ENCODE measurements around the gene CMSS1. TPM values are rescaled to one million over a fixed set of nuclear protein-coding genes. Genes with fewer than 3 reads are reported as not detected.

The CMSS1 gene
- polyA plus RNA-seq, 1 donor from 2014 or later: 22.7 TPM

GRCh38 chr3:99907959-99908544, 90.4 kb downstream of the CMSS1 start:
- Mint-ChIP-seq H3K27me3 (no peaks in the 10 kb centered on the region), H3K36me3 (peaks cover 3% of the 10 kb centered on the region), H3K9me3 (peaks cover 0 to 1% (median 0%) of the 10 kb centered on the region in 3 donors), H3K4me3 (no peak overlapping the region), H3K27ac (no peak overlapping the region), H3K4me1 (peaks cover 0 to 10% (median 0%) of the 10 kb centered on the region in 3 donors)

DNA sequence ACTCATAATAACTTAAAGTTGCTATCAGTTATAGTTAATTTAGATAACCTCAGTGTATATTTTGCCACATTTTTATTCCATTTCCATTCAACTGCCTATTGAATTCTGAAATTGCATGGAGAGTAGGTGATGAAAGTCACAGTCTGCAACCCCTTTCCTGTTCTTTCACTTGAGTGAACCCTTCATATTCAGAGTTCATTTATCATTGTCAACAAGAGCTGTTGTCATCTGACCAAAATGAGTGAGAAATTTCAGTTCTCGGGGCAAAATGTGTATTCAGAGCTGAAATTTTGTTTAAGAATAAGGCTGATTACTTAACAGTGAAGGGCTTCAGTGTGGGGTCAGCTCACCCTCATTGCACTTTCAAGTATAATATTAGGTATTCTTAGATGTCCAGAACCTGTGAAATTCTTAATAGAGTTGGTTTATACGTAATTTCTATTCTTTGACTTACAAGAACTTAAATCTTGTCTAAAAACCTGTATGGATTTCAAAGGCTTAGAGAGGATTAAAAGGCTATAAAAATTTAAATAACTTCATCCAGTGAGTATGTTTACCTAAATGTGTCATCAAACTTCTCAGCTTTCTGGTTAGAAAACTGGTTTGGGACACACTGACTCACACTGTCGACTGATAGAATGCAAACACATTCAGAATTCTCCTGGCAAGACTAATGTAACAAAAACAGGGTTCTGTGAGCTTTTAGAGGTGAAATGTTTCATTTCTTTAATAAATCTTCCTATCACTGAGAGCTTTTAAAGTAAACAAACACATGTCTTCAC, 92.2 kb downstream of the CMSS1 start:
- Mint-ChIP-seq H3K27ac (no peak overlapping the region), H3K9me3 (peaks cover 0 to 1% (median 0%) of the 10 kb centered on the region in 3 donors), H3K36me3 (peaks cover 4% of the 10 kb centered on the region), H3K27me3 (no peaks in the 10 kb centered on the region), H3K4me3 (no peak overlapping the region), H3K4me1 (peaks cover 0 to 6% (median 0%) of the 10 kb centered on the region in 3 donors)

- peaks cover 0 to 4% (median 0%) of the 10 kb centered on the region in 3 donors for H3K4me1 Mint-ChIP-seq
- peaks cover 0 to 1% (median 0%) of the 10 kb centered on the region in 3 donors for H3K9me3 Mint-ChIP-seq
- no peaks in the 10 kb centered on the region for H3K27me3 Mint-ChIP-seq
- no peak overlapping the region for H3K27ac Mint-ChIP-seq
- peaks cover 4% of the 10 kb centered on the region for H3K36me3 Mint-ChIP-seq
- no peak overlapping the region for H3K4me3 Mint-ChIP-seq
Measured at GRCh38 chr3:99910752-99911290, 93.2 kb downstream of the CMSS1 start.

GRCh38 chr3:99911433-99911832, 93.8 kb downstream of the CMSS1 start:
- H3K27me3 Mint-ChIP-seq: no peaks in the 10 kb centered on the region
- peaks cover 0 to 4% (median 0%) of the 10 kb centered on the region in 3 donors for H3K4me1 Mint-ChIP-seq
- H3K36me3 Mint-ChIP-seq: peaks cover 2% of the 10 kb centered on the region
- peaks cover 0 to 1% (median 0%) of the 10 kb centered on the region in 3 donors for H3K9me3 Mint-ChIP-seq
- no peak overlapping the region for H3K4me3 Mint-ChIP-seq
- H3K27ac Mint-ChIP-seq: no peak overlapping the region

DNA sequence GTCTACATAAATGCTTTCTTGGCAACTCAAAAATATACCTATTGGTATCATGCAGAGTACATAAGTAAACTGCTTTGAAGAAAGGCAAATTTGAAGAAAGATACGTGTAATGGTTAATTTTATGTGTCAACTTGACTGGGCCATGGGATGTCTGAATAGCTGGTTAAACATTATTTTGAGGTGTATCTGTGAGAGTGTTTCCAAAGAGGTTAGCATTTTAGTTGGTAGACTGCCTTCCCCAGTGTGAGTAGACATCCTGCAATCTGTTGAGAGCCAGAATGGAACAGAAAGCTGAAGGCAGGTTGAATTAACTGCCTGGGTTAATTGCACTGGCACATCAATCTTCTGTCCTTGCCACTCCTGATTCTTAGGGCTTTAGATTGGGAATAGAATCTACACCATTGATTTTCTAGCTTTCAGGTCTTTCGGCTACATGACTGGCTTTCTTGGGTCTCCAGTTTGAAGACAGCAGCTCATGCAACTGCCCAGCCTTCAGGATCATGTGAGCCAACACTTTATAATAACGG, 98.3 kb downstream of the CMSS1 start:
- Mint-ChIP-seq H3K4me1 (peaks cover 4 to 10% (median 8%) of the 10 kb centered on the region in 3 donors), H3K36me3 (peaks cover 2% of the 10 kb centered on the region), H3K4me3 (no peak overlapping the region), H3K27ac (no peak overlapping the region), H3K9me3 (peaks cover 0 to 1% (median 0%) of the 10 kb centered on the region in 3 donors), H3K27me3 (no peaks in the 10 kb centered on the region)

DNA sequence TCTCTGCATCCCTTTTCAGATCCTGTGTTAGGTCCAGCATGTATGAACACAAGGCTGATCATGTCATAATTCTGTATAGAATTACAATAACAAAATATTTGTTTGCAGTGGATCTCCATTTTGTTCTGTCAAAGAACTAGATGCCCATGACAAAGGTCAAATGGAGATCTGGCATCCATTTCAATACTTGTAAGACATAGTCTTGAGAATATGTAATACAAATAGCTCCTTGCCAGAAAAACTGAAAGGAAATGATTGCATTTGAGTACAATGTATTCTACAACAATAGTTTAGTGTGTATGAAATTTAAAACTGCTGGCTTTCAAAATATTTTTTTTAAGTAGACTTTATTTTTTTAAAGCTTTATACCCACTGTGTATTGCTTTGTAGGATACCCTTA, 101.1 kb downstream of the CMSS1 start:
- H3K27ac Mint-ChIP-seq: no peak overlapping the region
- H3K36me3 Mint-ChIP-seq: no peaks in the 10 kb centered on the region
- peaks cover 6 to 18% (median 15%) of the 10 kb centered on the region in 3 donors for H3K4me1 Mint-ChIP-seq
- peaks cover 0 to 2% (median 0%) of the 10 kb centered on the region in 3 donors for H3K9me3 Mint-ChIP-seq
- H3K27me3 Mint-ChIP-seq: no peaks in the 10 kb centered on the region
- no peak overlapping the region for H3K4me3 Mint-ChIP-seq

GRCh38 chr3:99919694-99920093, 102.0 kb downstream of the CMSS1 start:
- Mint-ChIP-seq H3K27me3 (no peaks in the 10 kb centered on the region), H3K36me3 (no peaks in the 10 kb centered on the region), H3K27ac (no peak overlapping the region), H3K4me3 (no peak overlapping the region), H3K9me3 (peaks cover 0 to 2% (median 0%) of the 10 kb centered on the region in 3 donors), H3K4me1 (peaks cover 6 to 18% (median 15%) of the 10 kb centered on the region in 3 donors)

DNA sequence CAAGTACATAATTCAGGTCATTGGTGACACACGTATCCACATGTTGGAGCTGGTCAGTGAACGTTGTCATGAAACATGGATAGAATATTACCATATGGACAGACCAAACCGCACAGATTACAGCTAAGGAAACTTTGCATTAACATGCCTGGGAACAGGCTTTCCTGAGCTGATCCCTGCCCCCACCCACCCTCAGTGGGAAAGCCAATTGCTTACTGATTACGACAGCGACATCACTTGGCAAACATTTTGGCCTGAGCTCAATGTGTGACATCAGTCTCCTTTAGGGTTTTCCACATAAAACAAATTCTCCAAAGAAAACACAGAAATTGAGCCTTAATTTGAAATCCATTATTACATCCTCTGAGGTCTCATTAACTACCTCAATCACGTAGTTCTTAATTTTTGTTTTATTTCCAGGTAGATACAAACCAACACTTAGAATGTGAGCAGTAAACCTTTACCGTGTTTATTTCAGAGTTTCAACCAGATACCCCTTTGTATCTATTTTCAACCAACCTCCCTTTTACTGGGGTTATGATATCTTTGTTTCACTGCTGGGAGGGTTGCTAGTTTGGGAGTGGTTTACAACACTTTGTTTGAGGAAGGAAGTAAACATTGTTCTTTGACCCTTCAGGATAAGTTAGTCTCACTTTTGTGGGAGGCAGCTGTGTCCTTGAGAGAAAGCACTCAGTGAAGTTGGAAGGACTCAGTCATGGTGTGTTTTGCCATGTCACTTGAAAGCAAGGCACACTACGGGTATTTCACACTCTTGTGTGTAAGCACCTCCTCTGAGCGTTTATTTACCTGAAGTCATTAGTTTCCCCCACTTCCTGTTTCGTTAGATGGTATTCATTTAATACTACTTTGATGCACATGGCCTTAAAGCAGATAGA, 103.1 kb downstream of the CMSS1 start:
- Mint-ChIP-seq H3K27ac (peak overlapping the region in 2 of 3 donors; percentile 12 to 65), H3K36me3 (no peaks in the 10 kb centered on the region), H3K4me1 (peaks cover 6 to 18% (median 15%) of the 10 kb centered on the region in 3 donors), H3K27me3 (no peaks in the 10 kb centered on the region), H3K9me3 (peaks cover 0 to 2% (median 0%) of the 10 kb centered on the region in 3 donors), H3K4me3 (peak overlapping the region in 1 of 4 donors; percentile 19)

DNA sequence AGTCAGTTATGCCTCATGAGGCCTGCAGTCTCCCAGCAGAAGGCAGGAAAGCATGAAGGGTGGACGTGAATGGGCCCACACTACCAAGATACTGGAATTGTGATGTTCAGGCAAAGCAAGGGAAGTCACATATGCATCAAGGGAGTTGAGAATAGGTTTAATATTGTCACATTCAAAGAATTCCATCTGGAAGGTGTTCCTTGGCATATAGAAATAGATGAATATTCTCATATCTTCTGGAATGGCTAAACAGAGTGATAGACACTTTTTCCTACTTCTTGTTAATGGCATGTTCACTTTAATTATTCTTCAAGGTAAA, 103.7 kb downstream of the CMSS1 start:
- H3K27ac Mint-ChIP-seq: peak overlapping the region in 1 of 3 donors; percentile 12
- peak overlapping the region in 1 of 4 donors; percentile 19 for H3K4me3 Mint-ChIP-seq
- peaks cover 0 to 2% (median 0%) of the 10 kb centered on the region in 3 donors for H3K9me3 Mint-ChIP-seq

GRCh38 chr3:99921986-99922385, 104.3 kb downstream of the CMSS1 start:
- Mint-ChIP-seq H3K4me1 (peaks cover 6 to 18% (median 15%) of the 10 kb centered on the region in 3 donors), H3K36me3 (no peaks in the 10 kb centered on the region), H3K9me3 (peaks cover 0 to 2% (median 0%) of the 10 kb centered on the region in 3 donors), H3K27ac (no peak overlapping the region), H3K4me3 (no peak overlapping the region), H3K27me3 (no peaks in the 10 kb centered on the region)

More for the DNA sequence above, 103.7 kb downstream of the CMSS1 start:
- no peaks in the 10 kb centered on the region for H3K36me3 Mint-ChIP-seq
- H3K4me1 Mint-ChIP-seq: peaks cover 6 to 18% (median 15%) of the 10 kb centered on the region in 3 donors
- no peaks in the 10 kb centered on the region for H3K27me3 Mint-ChIP-seq

DNA sequence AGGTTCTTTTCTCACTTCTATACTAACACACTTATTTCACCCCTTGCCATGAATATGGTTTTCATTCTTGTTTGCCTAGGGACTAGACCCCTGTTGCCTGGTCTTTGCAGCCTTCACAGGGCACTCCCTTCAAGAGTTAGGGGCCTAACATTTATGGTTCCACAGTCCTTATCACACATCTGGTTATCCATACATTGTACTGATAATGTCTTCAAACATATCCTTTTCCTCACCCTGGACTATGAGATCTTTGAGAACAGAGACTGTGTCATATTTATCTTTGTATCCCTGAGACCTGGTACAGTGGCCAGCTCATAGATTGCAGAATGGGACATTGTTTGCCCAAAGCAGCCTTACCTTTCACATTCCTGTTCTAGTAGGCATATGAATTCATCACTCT, 106.2 kb downstream of the CMSS1 start:
- Mint-ChIP-seq H3K27me3 (no peaks in the 10 kb centered on the region), H3K4me3 (no peak overlapping the region), H3K4me1 (peaks cover 6 to 18% (median 15%) of the 10 kb centered on the region in 3 donors), H3K9me3 (peaks cover 0 to 2% (median 0%) of the 10 kb centered on the region in 3 donors), H3K27ac (no peak overlapping the region), H3K36me3 (no peaks in the 10 kb centered on the region)

DNA sequence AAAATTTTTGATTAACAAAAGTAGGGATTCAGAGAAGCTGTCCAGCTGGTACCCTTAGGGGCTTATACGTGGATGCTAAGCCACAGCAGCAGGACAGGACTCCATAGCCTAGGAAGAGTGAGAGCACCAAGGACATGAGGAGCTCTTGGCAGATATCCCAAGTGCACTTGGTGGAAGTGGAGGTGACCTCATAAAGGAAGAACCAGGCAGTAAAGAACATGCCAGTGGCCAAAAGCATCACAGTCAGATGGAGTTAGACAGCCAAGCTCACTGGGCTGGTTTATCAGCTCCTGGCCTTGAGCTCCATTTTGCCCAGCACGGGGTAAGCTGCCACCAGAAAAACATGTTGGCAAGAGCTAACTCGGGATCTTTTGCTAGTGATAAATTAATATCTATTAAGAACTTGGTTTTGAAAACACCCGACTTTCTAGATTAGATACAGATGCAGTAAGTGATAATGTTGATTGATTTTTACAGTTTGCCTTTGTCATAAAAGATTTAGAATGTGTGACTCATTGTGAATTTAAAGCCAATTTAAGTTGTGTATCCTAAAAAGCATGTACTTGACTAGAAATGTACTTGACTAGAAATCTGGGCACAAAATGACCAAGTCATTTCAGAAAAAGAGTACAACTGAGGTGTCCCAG, 108.0 kb downstream of the CMSS1 start:
- Mint-ChIP-seq H3K36me3 (no peaks in the 10 kb centered on the region), H3K27me3 (no peaks in the 10 kb centered on the region), H3K4me3 (no peak overlapping the region), H3K4me1 (peaks cover 5 to 10% (median 9%) of the 10 kb centered on the region in 3 donors), H3K9me3 (peaks cover 0 to 2% (median 0%) of the 10 kb centered on the region in 3 donors), H3K27ac (no peak overlapping the region)

DNA sequence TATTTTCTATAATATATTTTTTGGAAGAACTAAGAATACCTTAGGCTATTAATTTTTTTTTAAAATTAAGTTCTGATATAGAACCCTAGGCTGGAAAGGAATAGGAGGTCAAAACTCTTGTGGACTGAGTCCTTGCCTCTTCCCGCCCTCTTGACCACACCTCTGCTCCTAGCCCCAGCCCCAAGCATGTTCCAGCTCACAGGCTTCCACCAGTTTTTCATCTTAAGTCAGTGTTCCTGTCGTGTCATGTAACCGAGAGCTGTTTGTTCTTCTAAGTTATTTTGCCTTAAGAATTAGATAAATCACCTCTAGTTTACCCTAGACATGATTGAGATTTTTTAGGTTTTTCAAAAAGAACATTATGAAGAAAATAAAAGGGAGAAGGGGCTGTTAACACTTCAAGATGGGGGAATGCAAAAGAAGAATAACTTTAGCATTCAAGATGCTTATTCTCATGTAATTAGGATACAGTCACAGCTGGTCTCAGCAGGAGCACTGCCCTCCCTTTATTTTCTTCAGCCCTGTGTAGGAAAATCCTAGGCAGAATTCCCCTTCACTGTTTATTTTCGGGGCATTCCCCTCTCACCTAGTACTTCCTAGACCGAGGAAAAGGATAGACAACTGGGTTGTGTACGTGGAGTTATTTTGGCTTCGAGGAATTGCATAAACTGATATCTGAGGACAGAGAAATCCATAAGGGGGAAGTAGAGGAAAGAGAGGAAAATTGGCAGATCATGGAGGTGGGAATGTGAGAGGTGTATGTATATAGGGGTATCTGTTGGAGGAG, 110.2 kb downstream of the CMSS1 start:
- Mint-ChIP-seq H3K27me3 (no peaks in the 10 kb centered on the region), H3K9me3 (peaks cover 0 to 1% (median 0%) of the 10 kb centered on the region in 3 donors), H3K4me3 (no peak overlapping the region), H3K27ac (peak overlapping the region in 1 of 3 donors; percentile 10), H3K36me3 (no peaks in the 10 kb centered on the region), H3K4me1 (peaks cover 0 to 5% (median 0%) of the 10 kb centered on the region in 3 donors)

Data from IgD-negative memory B cell (primary cell).